ENCODE data around the gene SLC24A1.

- TF ChIP-seq EZH2 (IDR thresholded peaks at IDR 0.05; ENCODE audit: insufficient read depth, low read length), result no peak
- no peak for TF ChIP-seq CTCF (IDR thresholded peaks at IDR 0.05; ENCODE audit: insufficient read depth, low read depth, low read length)
These were observed 29.2 kb downstream of the SLC24A1 start for GRCh38 chr15:65651042-65651322.

All from astrocyte (in vitro differentiated cells and primary cell).